Measurements from ENCODE around the gene ERVMER34-1. TPM values are rescaled to one million over a fixed set of nuclear protein-coding genes. Genes with fewer than 3 reads are reported as not detected.
A peak's percentile ranks its signal among the peaks of the same experiment; 100 is the strongest.

The ERVMER34-1 gene
- total and polyA plus RNA-seq, 11 donors: 2.2 to 6.8 (median 4.6) TPM

DNA sequence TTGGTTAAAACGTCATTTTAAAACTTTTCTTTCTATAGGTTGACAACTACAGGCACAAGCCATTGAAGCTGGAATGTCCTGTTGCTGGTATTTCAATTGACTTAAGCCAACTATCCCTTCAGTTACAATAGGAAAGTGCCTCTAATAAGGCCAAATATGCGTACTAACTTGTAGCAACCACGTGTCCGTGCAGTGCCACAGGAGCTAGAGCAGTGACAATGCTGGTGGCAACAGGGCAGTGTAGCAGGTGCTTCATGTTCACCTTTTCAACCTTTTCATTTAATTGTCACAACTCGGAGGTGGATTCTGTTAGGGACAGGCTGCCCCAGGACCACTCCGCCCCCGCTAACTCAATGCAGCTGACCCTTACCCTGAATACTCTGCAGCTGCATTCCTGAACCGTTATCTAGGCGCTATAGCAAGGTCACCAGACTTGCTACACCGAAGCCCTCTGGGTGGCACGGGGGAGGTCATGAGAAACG lies 37.7 kb downstream of the ERVMER34-1 start:
- peaks cover 0 to 44% (median 26%) of the 10 kb centered on the region in 9 donors for H3K36me3 ChIP-seq
- peak in 2 of 4 donors; percentile 5 to 10 for ATAC-seq
- 43 to 56% (median 51%) methylated on average over 12 of the region's 12 CpGs for WGBS, 4 donors
- TF ChIP-seq POLR2A (IDR thresholded peaks at IDR 0.05): no peak
- no peak for TF ChIP-seq CTCF (IDR thresholded peaks at IDR 0.05)
- H3K4me1 ChIP-seq: peaks cover 6 to 32% (median 24%) of the 10 kb centered on the region in 12 donors
- peak in 1 of 5 donors; percentile 46 for DNase-seq
- H3K27me3 ChIP-seq: no peaks in the 10 kb centered on the region
- no peaks in the 10 kb centered on the region for H3K9me3 ChIP-seq
- peak overlapping the region in 11 of 12 donors; percentile 88 to 98 (median 93) for H3K27ac ChIP-seq
- peak overlapping the region; percentile 51 to 96 (median 74) for H3K4me3 ChIP-seq
- intact Hi-C loops (cut with DNase I): loop anchor here in 9 of 10 donors (2.0 to 10.0 kb wide), 15 partner anchors 49 to 271 kb away; partner anchors contain the start of genes USP46 (in 7 of the 9) and RASL11B (in 5 of the 9)

- Histone ChIP-seq H3K27me3 (no peaks in the 10 kb centered on the region), H3K4me1 (peaks cover 6 to 32% (median 24%) of the 10 kb centered on the region in 12 donors), H3K27ac (peak overlapping the region; percentile 86 to 98 (median 93)), H3K4me3 (peak overlapping the region; percentile 51 to 96 (median 74)), H3K36me3 (peaks cover 0 to 40% (median 26%) of the 10 kb centered on the region in 9 donors), H3K9me3 (no peaks in the 10 kb centered on the region)
- ATAC-seq (peak; percentile 97 to 100 (median 99)), DNase-seq (peak; percentile 99)
- 0 to 1% (median 0%) methylated on average over 27 to 87 of the region's 87 CpGs for whole genome bisulfite sequencing, 4 donors
- TF ChIP-seq CTCF (IDR thresholded peaks at IDR 0.05) (no peak), POLR2A (IDR thresholded peaks at IDR 0.05) (peak; percentile 77 to 95)
- intact Hi-C loops (cut with DNase I): loop anchor here in 9 of 10 donors (2.0 to 10.0 kb wide), 15 partner anchors 48 to 272 kb away; partner anchors contain the start of genes USP46 (in 7 of the 9) and RASL11B (in 5 of the 9)
Observed at GRCh38 chr4:52712251-52713130, 38.7 kb downstream of the ERVMER34-1 start.

DNA sequence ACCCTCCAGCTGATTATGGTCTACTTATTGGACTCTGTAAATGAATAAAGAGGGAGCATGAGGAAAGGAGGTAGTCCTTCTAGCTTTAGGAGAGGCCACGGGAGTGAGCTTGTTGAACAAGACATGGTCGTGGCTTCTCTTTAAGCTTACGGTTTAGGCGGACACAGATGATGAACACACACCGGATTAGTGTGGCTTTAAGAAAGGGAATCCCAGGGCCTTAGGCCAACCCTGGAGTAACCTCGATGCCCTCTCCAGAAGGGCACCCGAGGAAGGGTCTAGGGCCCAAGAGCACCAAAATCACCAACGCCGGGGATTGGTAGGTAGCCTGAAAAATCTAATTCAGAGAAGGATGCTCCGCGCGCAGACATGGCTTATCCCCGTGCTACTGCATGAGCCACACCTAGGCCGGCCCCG lies 39.4 kb downstream of the ERVMER34-1 start:
- intact Hi-C loops (cut with DNase I): loop anchor here in 9 of 10 donors (2.0 to 10.0 kb wide), 15 partner anchors 47 to 273 kb away; partner anchors contain the start of genes USP46 (in 7 of the 9) and RASL11B (in 5 of the 9)
- ATAC-seq (no peak), DNase-seq (no peak)
- WGBS, 4 donors: 13 to 30% (median 15%) methylated on average over 10 to 15 of the region's 15 CpGs
- Histone ChIP-seq H3K27me3 (no peaks in the 10 kb centered on the region), H3K36me3 (peaks cover 0 to 33% (median 25%) of the 10 kb centered on the region in 9 donors), H3K27ac (peak overlapping the region in 7 of 12 donors; percentile 30 to 97 (median 92)), H3K4me3 (peak overlapping the region in 9 of 12 donors; percentile 67 to 96 (median 73)), H3K4me1 (peaks cover 6 to 32% (median 24%) of the 10 kb centered on the region in 12 donors), H3K9me3 (no peaks in the 10 kb centered on the region)
- TF ChIP-seq POLR2A (IDR thresholded peaks at IDR 0.05) (no peak), CTCF (IDR thresholded peaks at IDR 0.05) (no peak)

Data from heart left ventricle (tissue), 16 donors.